Measurements from ENCODE around the gene TRDMT1. TPM values are rescaled to one million over a fixed set of nuclear protein-coding genes. Genes with fewer than 3 reads are reported as not detected.
A peak's percentile ranks its signal among the peaks of the same experiment; 100 is the strongest.

TRDMT1 gene
- polyA plus RNA-seq, 1 donor (not counting 4 experiments of a cell fraction or from before 2014, with no cell fraction given) = 6.6 TPM

DNA sequence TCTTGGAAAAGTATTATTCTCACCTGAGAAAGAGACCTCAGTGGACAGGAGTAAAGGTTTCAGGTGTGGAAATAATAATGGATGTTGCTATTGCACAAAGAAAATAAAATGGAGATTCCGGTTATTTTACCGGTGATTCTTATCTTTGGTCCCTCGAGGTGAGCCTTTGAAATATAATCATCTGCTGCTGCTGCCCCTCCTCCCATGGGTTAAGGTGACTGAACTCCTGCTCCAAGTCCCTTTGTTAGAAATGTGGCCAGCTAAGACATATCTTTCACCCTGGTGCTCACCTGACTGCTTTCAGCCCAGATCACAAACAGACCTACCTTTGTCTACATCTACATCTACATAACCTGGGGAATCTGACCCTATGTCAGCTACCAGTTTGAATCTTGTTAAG, 77.5 kb downstream of the TRDMT1 start:
- Histone ChIP-seq H3K9ac (ENCODE audit: control insufficient read depth, extremely low read depth, insufficient read depth, low read length) (no peak overlapping the region), H3K27me3 (ENCODE audit: control insufficient read depth, extremely low read depth, insufficient read depth, low read length) (no peaks in the 10 kb centered on the region), H3K36me3 (ENCODE audit: control insufficient read depth in 2 of 2, extremely low read depth in 1 of 2, insufficient read depth in 2 of 2, low read length in 2 of 2) (no peaks in the 10 kb centered on the region), H3K4me3 (ENCODE audit: control insufficient read depth in 2 of 3, extremely low read depth in 1 of 3, insufficient read depth in 2 of 3, low read depth in 1 of 3, low read length in 3 of 3) (no peak overlapping the region), H3K9me3 (ENCODE audit: control insufficient read depth, low read depth, low read length) (no peaks in the 10 kb centered on the region), H3K27ac (ENCODE audit: control insufficient read depth, insufficient read depth, low read length) (no peak overlapping the region), H3K9me1 (ENCODE audit: control insufficient read depth, extremely low read depth, insufficient read depth, low read length) (no peaks in the 10 kb centered on the region), H4K20me1 (ENCODE audit: control insufficient read depth, extremely low read depth, insufficient read depth, low read length) (no peaks in the 10 kb centered on the region), H3K4me1 (ENCODE audit: control insufficient read depth, extremely low read depth, insufficient read depth, low read length) (no peaks in the 10 kb centered on the region), H2AFZ (ENCODE audit: control insufficient read depth, low read length) (no peak overlapping the region), H3K4me2 (ENCODE audit: control insufficient read depth, extremely low read depth, insufficient read depth, low read depth, low read length) (no peak overlapping the region), H3K79me2 (ENCODE audit: control insufficient read depth, insufficient read depth, low read length) (no peaks in the 10 kb centered on the region)
- TF ChIP-seq, protein P1, sequence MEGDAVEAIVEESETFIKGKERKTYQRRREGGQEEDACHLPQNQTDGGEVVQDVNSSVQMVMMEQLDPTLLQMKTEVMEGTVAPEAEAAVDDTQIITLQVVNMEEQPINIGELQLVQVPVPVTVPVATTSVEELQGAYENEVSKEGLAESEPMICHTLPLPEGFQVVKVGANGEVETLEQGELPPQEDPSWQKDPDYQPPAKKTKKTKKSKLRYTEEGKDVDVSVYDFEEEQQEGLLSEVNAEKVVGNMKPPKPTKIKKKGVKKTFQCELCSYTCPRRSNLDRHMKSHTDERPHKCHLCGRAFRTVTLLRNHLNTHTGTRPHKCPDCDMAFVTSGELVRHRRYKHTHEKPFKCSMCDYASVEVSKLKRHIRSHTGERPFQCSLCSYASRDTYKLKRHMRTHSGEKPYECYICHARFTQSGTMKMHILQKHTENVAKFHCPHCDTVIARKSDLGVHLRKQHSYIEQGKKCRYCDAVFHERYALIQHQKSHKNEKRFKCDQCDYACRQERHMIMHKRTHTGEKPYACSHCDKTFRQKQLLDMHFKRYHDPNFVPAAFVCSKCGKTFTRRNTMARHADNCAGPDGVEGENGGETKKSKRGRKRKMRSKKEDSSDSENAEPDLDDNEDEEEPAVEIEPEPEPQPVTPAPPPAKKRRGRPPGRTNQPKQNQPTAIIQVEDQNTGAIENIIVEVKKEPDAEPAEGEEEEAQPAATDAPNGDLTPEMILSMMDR (optimal IDR thresholded peaks at IDR 0.05 in 1 of 3, IDR thresholded peaks at IDR 0.05 in 1 of 3, conservative IDR thresholded peaks at IDR 0.05 in 1 of 3; ENCODE audit: extremely low read depth in 1 of 3, insufficient read depth in 2 of 3, low read length in 3 of 3) = no peak
- TF ChIP-seq EZH2 (IDR thresholded peaks at IDR 0.05; ENCODE audit: low read length) = no peak
- DNase-seq (ENCODE audit: low read depth, low spot score) (no peak), FAIRE-seq (no peak)
- dilution Hi-C loops (cut with MboI; ENCODE audit: extremely low pct_ligation_motif_present, low sequenced_read_pairs) = no loop called here

DNA sequence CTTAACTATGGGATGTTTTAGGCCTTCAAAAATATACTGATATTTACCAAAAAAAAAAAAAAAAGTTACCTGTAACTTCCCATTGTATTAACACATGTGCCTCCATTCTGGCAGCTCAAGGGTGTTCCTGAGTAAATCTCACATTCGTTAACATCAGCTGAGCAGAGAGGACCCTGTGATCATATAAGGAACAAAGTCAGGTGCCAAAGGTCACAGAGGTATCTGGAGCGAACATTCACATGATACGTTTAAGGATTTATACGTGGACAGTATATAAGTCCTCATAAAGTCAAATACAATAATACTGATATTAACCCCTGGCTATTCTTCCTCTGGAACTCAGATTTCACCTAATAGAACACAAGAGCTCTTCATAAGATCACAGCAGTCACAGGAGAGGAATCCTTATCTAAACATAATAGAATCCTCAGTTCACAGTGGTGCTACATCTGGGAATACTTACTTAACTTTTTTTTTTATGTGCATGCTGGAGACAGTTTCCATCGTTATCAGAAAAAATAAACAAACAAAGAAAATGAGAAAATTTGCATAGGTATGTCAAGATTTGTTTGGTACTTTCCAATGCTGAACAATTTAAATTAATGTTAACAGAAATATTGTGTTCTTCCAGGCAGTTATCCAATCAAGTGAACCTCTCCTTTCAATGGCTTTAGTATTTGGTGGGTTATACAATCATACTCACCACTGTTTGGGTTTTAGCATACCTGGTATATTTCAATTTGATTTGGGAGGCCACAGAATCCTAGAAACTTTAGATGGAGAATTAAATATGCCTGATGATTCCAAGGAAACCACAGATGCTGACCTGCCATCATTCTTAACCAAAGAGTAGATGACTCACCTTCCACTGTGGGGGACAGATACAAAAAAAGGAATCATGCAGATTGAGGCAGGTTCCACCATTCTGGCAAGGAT, 78.5 kb downstream of the TRDMT1 start:
- no peaks in the 10 kb centered on the region for H3K9me3 ChIP-seq (ENCODE audit: control insufficient read depth, low read depth, low read length)
- TF ChIP-seq, protein P1 (optimal IDR thresholded peaks at IDR 0.05 in 1 of 3, IDR thresholded peaks at IDR 0.05 in 1 of 3, conservative IDR thresholded peaks at IDR 0.05 in 1 of 3; ENCODE audit: extremely low read depth in 1 of 3, insufficient read depth in 2 of 3, low read length in 3 of 3) = no peak
- TF ChIP-seq EZH2 (IDR thresholded peaks at IDR 0.05; ENCODE audit: low read length) = no peak
- H4K20me1 ChIP-seq (ENCODE audit: control insufficient read depth, extremely low read depth, insufficient read depth, low read length) = no peaks in the 10 kb centered on the region
- FAIRE-seq (peak; percentile 53), DNase-seq (ENCODE audit: low read depth, low spot score) (no peak)
- no peak overlapping the region for H2AFZ ChIP-seq (ENCODE audit: control insufficient read depth, low read length)
- H3K36me3 ChIP-seq (ENCODE audit: control insufficient read depth in 2 of 2, extremely low read depth in 1 of 2, insufficient read depth in 2 of 2, low read length in 2 of 2) = no peaks in the 10 kb centered on the region
- no peak overlapping the region for H3K4me2 ChIP-seq (ENCODE audit: control insufficient read depth, extremely low read depth, insufficient read depth, low read depth, low read length)
- no peak overlapping the region for H3K27ac ChIP-seq (ENCODE audit: control insufficient read depth, insufficient read depth, low read length)
- H3K9ac ChIP-seq (ENCODE audit: control insufficient read depth, extremely low read depth, insufficient read depth, low read length) = no peak overlapping the region
- no peaks in the 10 kb centered on the region for H3K9me1 ChIP-seq (ENCODE audit: control insufficient read depth, extremely low read depth, insufficient read depth, low read length)
- no peak overlapping the region for H3K4me3 ChIP-seq (ENCODE audit: control insufficient read depth in 2 of 3, extremely low read depth in 1 of 3, insufficient read depth in 2 of 3, low read depth in 1 of 3, low read length in 3 of 3)
- dilution Hi-C loops (cut with MboI; ENCODE audit: extremely low pct_ligation_motif_present, low sequenced_read_pairs) = no loop called here
- no peaks in the 10 kb centered on the region for H3K79me2 ChIP-seq (ENCODE audit: control insufficient read depth, insufficient read depth, low read length)
- no peaks in the 10 kb centered on the region for H3K27me3 ChIP-seq (ENCODE audit: control insufficient read depth, extremely low read depth, insufficient read depth, low read length)
- H3K4me1 ChIP-seq (ENCODE audit: control insufficient read depth, extremely low read depth, insufficient read depth, low read length) = no peaks in the 10 kb centered on the region

Data from keratinocyte (primary cell).